HepG2 (cell line): ENCODE data around the gene MYADML2. TPM values are rescaled to one million over a fixed set of nuclear protein-coding genes. Genes with fewer than 3 reads are reported as not detected.

Source experiments
- ARID3A ChIP-seq: IDR thresholded peaks from 2 replicates; pipeline ENCODE4 v1.6.1; 2012; ENCODE audit warnings: low read depth, low read length, improper control_type of control experiment
- ATF7-NPFF ChIP-seq: sonication (generic); formaldehyde crosslinking; IDR thresholded peaks from 2 replicates; pipeline ENCODE4 v1.8.1; 2023; ENCODE audit warnings: mild to moderate bottlenecking, low read depth, missing genetic modification reagents, moderate library complexity
- CREB1 ChIP-seq, 2 experiments: fragments of 450-650 bp in 1 of 2; IDR thresholded peaks; 2 replicates each; pipeline ENCODE4 v1.6.1; 2016 to 2017; ENCODE audit warnings: control low read depth in 1 of 2, mild to moderate bottlenecking in 1 of 2, missing compliant biosample characterization in 1 of 2, missing genetic modification characterization in 1 of 2
- DDIT3 ChIP-seq: sonication (generic); formaldehyde crosslinking; IDR thresholded peaks from 2 replicates; pipeline ENCODE4 v1.4.0; 2020; ENCODE audit warnings: mild to moderate bottlenecking, missing genetic modification reagents
- DNMT3B ChIP-seq: conservative IDR thresholded peaks from 2 replicates; pipeline ENCODE4 v1.6.1; 2016; ENCODE audit warnings: missing biosample characterization, control low read depth
- KDM4B ChIP-seq: sonication (generic); formaldehyde crosslinking; IDR thresholded peaks from 2 replicates; pipeline ENCODE4 v1.4.0; 2020; ENCODE audit warnings: missing genetic modification reagents
- LRRFIP1 ChIP-seq: sonication (generic); formaldehyde crosslinking; conservative IDR thresholded peaks from 2 replicates; pipeline ENCODE4 v1.4.0; 2020; ENCODE audit warnings: missing genetic modification reagents
- NRL ChIP-seq: sonication (generic); formaldehyde crosslinking; IDR thresholded peaks from 2 replicates; pipeline ENCODE4 v1.5.0; 2020; ENCODE audit warnings: missing genetic modification reagents, mild to moderate bottlenecking, moderate library complexity, borderline replicate concordance
- PAF1 ChIP-seq: IDR thresholded peaks from 2 replicates; pipeline ENCODE4 v1.6.1; 2016; ENCODE audit warnings: missing genetic modification reagents, missing compliant biosample characterization
- PAX8 ChIP-seq: sonication (generic); formaldehyde crosslinking; IDR thresholded peaks from 2 replicates; pipeline ENCODE4 v1.8.0; 2022; ENCODE audit warnings: mild to moderate bottlenecking, missing genetic modification reagents, borderline replicate concordance
- PHB2 ChIP-seq: fragments of 450-650 bp; IDR thresholded peaks from 2 replicates; pipeline ENCODE4 v1.6.1; 2018; ENCODE audit not compliant: partially characterized antibody
- SAFB2 ChIP-seq: sonication (generic); formaldehyde crosslinking; IDR thresholded peaks from 2 replicates; pipeline ENCODE4 v1.5.1; 2020; ENCODE audit warnings: missing genetic modification reagents, low read depth, mild to moderate bottlenecking, borderline replicate concordance
- SIN3A ChIP-seq: IDR thresholded peaks from 2 replicates; pipeline ENCODE4 v1.6.1; 2011; ENCODE audit warnings: low read depth, mild to moderate bottlenecking, control low read depth, low read length, borderline replicate concordance
- SMAD3 ChIP-seq: sonication (generic); formaldehyde crosslinking; IDR thresholded peaks from 2 replicates; pipeline ENCODE4 v1.4.0; 2020; ENCODE audit warnings: missing genetic modification reagents
- SMYD3 ChIP-seq: sonication (generic); formaldehyde crosslinking; IDR thresholded peaks from 2 replicates; pipeline ENCODE4 v1.8.1; 2023; ENCODE audit warnings: mild to moderate bottlenecking, missing genetic modification reagents
- ZNF317 ChIP-seq: sonication (generic); formaldehyde crosslinking; IDR thresholded peaks from 2 replicates; pipeline ENCODE4 v1.5.0; 2020; ENCODE audit warnings: mild to moderate bottlenecking, missing genetic modification reagents
- ZNF333 ChIP-seq: sonication (generic); formaldehyde crosslinking; IDR thresholded peaks from 2 replicates; pipeline ENCODE4 v1.4.0; 2020; ENCODE audit warnings: mild to moderate bottlenecking, missing genetic modification reagents, borderline replicate concordance
- ZNF432 ChIP-seq: sonication (generic); formaldehyde crosslinking; IDR thresholded peaks from 2 replicates; pipeline ENCODE4 v1.5.0; 2020; ENCODE audit warnings: missing genetic modification reagents, mild to moderate bottlenecking, borderline replicate concordance
- ZNF543 ChIP-seq: sonication (generic); formaldehyde crosslinking; IDR thresholded peaks from 2 replicates; pipeline ENCODE4 v1.4.0; 2020; ENCODE audit warnings: mild to moderate bottlenecking, missing genetic modification reagents
- polyA plus RNA-seq, 8 experiments: library from polyadenylated mRNA; depleted of rRNA in 3 of 8; stranded (reverse) in 7 of 8; unstranded in 1 of 8; fragments of >200 nt; fragmentation: Illumina TruSeq in 4 of 8; extraction: Trizol in 4 of 8; gene quantifications; 2 replicates each; pipeline versions ENCODE4 v1.2.1 to v1.2.3, GENCODE V29; 2011 to 2016; ENCODE audit warnings: low read depth in 4 of 8, missing spikeins in 1 of 8, mixed read lengths in 1 of 8; ENCODE audit not compliant: insufficient read depth in 1 of 8
- total RNA-seq, 5 experiments: library from RNA; depleted of rRNA; stranded (reverse); fragments of >200 nt; fragmentation: Illumina TruSeq; extraction: Trizol; gene quantifications; 2 replicates each; pipeline ENCODE4 v1.2.3, GENCODE V29; 2016; ENCODE audit warnings: low read depth in 1 of 5
- TF ChIP-seq, protein P1 (sequence below): sonication (generic); formaldehyde crosslinking; IDR thresholded peaks from 2 replicates; pipeline ENCODE4 v1.5.0; 2020; ENCODE audit warnings: mild to moderate bottlenecking, low read depth, missing genetic modification reagents, borderline replicate concordance
- TF ChIP-seq, protein P2 (sequence below): sonication (generic); formaldehyde crosslinking; IDR thresholded peaks from 2 replicates; pipeline ENCODE4 v1.9.0; 2021; ENCODE audit warnings: missing genetic modification reagents, mild to moderate bottlenecking, borderline replicate concordance
- TF ChIP-seq, protein P3 (sequence below): IDR thresholded peaks from 2 replicates; pipeline ENCODE4 v1.6.1; 2018; ENCODE audit warnings: missing genetic modification reagents, mild to moderate bottlenecking, missing compliant biosample characterization

The MYADML2 gene
- total and polyA plus RNA-seq, 2 of the 13 experiments (the other 11 are each of a cell fraction or from before 2014, with no cell fraction given): not detected

DNA sequence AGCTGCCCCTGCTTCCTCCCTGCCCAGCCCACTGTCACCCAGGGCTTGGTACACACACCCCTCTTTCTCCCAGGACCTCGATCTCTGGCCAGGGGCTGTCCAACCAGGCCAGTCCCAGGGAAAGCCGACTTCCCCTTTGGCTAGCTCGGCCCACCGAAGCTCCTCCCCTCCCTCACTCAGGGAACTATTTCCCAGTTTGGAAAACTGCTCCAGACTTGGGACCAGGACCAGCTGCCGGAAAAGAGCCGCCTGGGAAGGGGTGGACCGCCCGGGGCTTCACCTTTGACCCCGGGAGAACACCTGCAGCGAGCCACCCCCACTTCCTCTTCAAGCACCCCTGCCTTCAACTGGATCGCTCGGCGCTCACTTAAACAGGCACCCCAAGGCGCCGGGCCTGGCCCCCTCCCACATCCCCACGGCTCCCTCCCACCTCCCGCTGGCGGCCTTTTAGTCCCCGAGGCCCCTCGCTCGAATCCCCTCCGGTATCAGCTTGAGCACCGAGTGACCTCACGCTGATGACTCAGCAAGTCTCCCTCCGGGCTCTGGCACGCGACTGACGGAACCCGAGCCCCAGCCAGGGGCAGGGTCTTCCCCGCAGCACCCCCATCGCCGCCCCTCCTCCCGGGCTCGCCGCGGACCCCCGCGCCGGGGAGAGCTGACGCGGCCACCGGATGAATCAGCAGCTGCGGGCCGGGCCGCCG is 20.4 kb downstream of the MYADML2 start (continued):
- TF ChIP-seq ZNF543 (CRISPR knock-in tag): no peak; the same call in 1 of the 2 replicates
- TF ChIP-seq KDM4B (CRISPR knock-in tag): no peak
- TF ChIP-seq ZNF432 (CRISPR knock-in tag): no peak
- TF ChIP-seq, protein P1, sequence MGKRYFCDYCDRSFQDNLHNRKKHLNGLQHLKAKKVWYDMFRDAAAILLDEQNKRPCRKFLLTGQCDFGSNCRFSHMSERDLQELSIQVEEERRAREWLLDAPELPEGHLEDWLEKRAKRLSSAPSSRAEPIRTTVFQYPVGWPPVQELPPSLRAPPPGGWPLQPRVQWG (CRISPR knock-in tag): no peak
- TF ChIP-seq PHB2: no peak
- no peak for TF ChIP-seq DNMT3B (CRISPR knock-in tag)
- no peak for TF ChIP-seq LRRFIP1 (CRISPR knock-in tag)
- TF ChIP-seq PAF1 (CRISPR knock-in tag): no peak
- TF ChIP-seq, protein P2, sequence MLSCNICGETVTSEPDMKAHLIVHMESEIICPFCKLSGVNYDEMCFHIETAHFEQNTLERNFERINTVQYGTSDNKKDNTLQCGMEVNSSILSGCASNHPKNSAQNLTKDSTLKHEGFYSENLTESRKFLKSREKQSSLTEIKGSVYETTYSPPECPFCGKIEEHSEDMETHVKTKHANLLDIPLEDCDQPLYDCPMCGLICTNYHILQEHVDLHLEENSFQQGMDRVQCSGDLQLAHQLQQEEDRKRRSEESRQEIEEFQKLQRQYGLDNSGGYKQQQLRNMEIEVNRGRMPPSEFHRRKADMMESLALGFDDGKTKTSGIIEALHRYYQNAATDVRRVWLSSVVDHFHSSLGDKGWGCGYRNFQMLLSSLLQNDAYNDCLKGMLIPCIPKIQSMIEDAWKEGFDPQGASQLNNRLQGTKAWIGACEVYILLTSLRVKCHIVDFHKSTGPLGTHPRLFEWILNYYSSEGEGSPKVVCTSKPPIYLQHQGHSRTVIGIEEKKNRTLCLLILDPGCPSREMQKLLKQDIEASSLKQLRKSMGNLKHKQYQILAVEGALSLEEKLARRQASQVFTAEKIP (CRISPR knock-in tag): no peak
- TF ChIP-seq NRL: peak; percentile 71
- TF ChIP-seq DDIT3 (CRISPR knock-in tag): no peak
- TF ChIP-seq SIN3A: peak; percentile 90; the same call in 1 of the 2 replicates
- TF ChIP-seq SMAD3: no peak
- TF ChIP-seq ZNF317: peak; percentile 65
- peak; percentile 47 for TF ChIP-seq CREB1 (IDR thresholded peaks at IDR 0.05)
- no peak for TF ChIP-seq CREB1 (CRISPR knock-in tag; IDR thresholded peaks at IDR 0.05)
- TF ChIP-seq ARID3A: no peak
- TF ChIP-seq ATF7-NPFF (CRISPR knock-in tag): no peak; the same call in 1 of the 2 replicates
- no peak; the same call in 1 of the 2 replicates for TF ChIP-seq SAFB2 (CRISPR knock-in tag)
- TF ChIP-seq, protein P3, sequence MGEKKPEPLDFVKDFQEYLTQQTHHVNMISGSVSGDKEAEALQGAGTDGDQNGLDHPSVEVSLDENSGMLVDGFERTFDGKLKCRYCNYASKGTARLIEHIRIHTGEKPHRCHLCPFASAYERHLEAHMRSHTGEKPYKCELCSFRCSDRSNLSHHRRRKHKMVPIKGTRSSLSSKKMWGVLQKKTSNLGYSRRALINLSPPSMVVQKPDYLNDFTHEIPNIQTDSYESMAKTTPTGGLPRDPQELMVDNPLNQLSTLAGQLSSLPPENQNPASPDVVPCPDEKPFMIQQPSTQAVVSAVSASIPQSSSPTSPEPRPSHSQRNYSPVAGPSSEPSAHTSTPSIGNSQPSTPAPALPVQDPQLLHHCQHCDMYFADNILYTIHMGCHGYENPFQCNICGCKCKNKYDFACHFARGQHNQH (CRISPR knock-in tag): no peak; the same call in 1 of the 2 replicates
- TF ChIP-seq PAX8 (CRISPR knock-in tag): no peak
- no peak for TF ChIP-seq ZNF333 (CRISPR knock-in tag)
- TF ChIP-seq SMYD3 (CRISPR knock-in tag): no peak
